Sigmoid colon (tissue), 7 donors: ENCODE measurements around the gene PLA2R1. TPM values are rescaled to one million over a fixed set of nuclear protein-coding genes. Genes with fewer than 3 reads are reported as not detected.

Experiments used
- DNase-seq: peaks from one replicate; pipeline ENCODE4 v3.0.0-alpha.2; 2019
- H3K27ac ChIP-seq, 4 donors: fragments of 200-600 bp; sonication (generic); one replicate each; pipeline ENCODE4 v1.5.1; 2016 to 2019; ENCODE audit warnings: mild to moderate bottlenecking in 1 of 4
- H3K27me3 ChIP-seq, 3 donors: fragments of 200-600 bp; sonication (generic); one replicate each; pipeline ENCODE4 v1.5.1; 2019; ENCODE audit warnings: mild to moderate bottlenecking in 1 of 3
- H3K36me3 ChIP-seq, 4 donors: fragments of 200-600 bp; sonication (generic); one replicate each; pipeline ENCODE4 v1.5.1; 2016 to 2019
- H3K4me1 ChIP-seq, 4 donors: fragments of 200-600 bp; sonication (generic); one replicate each; pipeline ENCODE4 v1.5.1; 2017 to 2019
- H3K4me3 ChIP-seq, 4 donors: fragments of 200-600 bp; sonication (generic); one replicate each; pipeline ENCODE4 v1.5.1; 2017 to 2019; ENCODE audit warnings: mild to moderate bottlenecking in 2 of 4, moderate library complexity in 1 of 4
- H3K9me3 ChIP-seq, 4 donors: fragments of 200-600 bp in 3 of 4; sonication (generic) in 3 of 4; one replicate each; pipeline versions ENCODE4 v1.5.1 to v1.6.1; 2013 to 2019
- CTCF ChIP-seq, 4 experiments: fragments of 450-650 bp in 3 of 4; fragments of 200-600 bp in 1 of 4; IDR thresholded peaks; one replicate each; pipeline ENCODE4 v1.5.1; 2016 to 2019; ENCODE audit warnings: antibody characterized with exemption in 4 of 4, mild to moderate bottlenecking in 3 of 4, moderate library complexity in 2 of 4
- EP300 ChIP-seq, 4 donors: sonication (generic); formaldehyde crosslinking; IDR thresholded peaks; one replicate each; pipeline ENCODE4 v1.6.1; 2017; ENCODE audit warnings: antibody characterized with exemption in 4 of 4
- POLR2A ChIP-seq, 2 donors: fragments of 450-650 bp; IDR thresholded peaks; one replicate each; pipeline ENCODE4 v1.6.1; 2016; ENCODE audit warnings: antibody characterized with exemption in 2 of 2, mild to moderate bottlenecking in 2 of 2, moderate library complexity in 2 of 2
- POLR2AphosphoS5 ChIP-seq, 4 donors: sonication (generic); formaldehyde crosslinking; IDR thresholded peaks; one replicate each; pipeline ENCODE4 v1.6.1; 2017; ENCODE audit warnings: antibody characterized with exemption in 4 of 4
- WGBS, 2 donors: extraction: QIAGEN DNeasy Blood & Tissue Kit; methylation state at CpG; one replicate each; pipeline ENCODE4 v1.1.7; 2013; 5-methylcytosine and 5-hydroxymethylcytosine counted together
- intact Hi-C: fragments of 100-400 bp; cut with DNase I; formaldehyde crosslinking; loops from one replicate; pipeline ENCODE4 v1.15.1; 2023
- polyA plus RNA-seq, 3 donors: library from polyadenylated mRNA; stranded (reverse); fragments of 200-250 nt; gene quantifications; one replicate each; pipeline ENCODE4 v1.2.3, GENCODE V29; 2013
- total RNA-seq, 4 donors: library from RNA; depleted of rRNA; stranded (reverse); fragments of >200 nt; gene quantifications; one replicate each; pipeline ENCODE4 v1.1.0, GENCODE V29; 2016
- donor health status: healthy with polysubstance abuse.
- donor health status: Bipolar disorder and iron deficiency.
- donor health status: healthy.

PLA2R1 gene
- total and polyA plus RNA-seq, 7 donors, result 0.23 to 19.7 (median 3.9) TPM

GRCh38 chr2:159882130-159882745, 180.2 kb downstream of the PLA2R1 start:
- Histone ChIP-seq H3K27ac (no peak overlapping the region), H3K27me3 (no peaks in the 10 kb centered on the region), H3K4me3 (no peak overlapping the region), H3K9me3 (no peaks in the 10 kb centered on the region), H3K36me3 (no peaks in the 10 kb centered on the region), H3K4me1 (no peaks in the 10 kb centered on the region)
- TF ChIP-seq POLR2AphosphoS5 (IDR thresholded peaks at IDR 0.05), result no peak
- no peak for TF ChIP-seq CTCF (IDR thresholded peaks at IDR 0.05)
- no peak for TF ChIP-seq POLR2A (IDR thresholded peaks at IDR 0.05)
- no peak for TF ChIP-seq EP300 (IDR thresholded peaks at IDR 0.05)
- no peak for DNase-seq
- intact Hi-C loops, result no loop called here
- whole genome bisulfite sequencing, 2 donors, result 92 to 95% methylated on average over 5 of the region's 5 CpGs

Other genes with a start within 250 kb of the PLA2R1 start
- gene LY75, start 157.9 kb downstream of the PLA2R1 start, total RNA-seq, result 1 to 10 TPM in 3 of 4 donors, under 1 TPM in 1; 0.66 to 1.9 (median 1.3) TPM
- gene LY75, start 157.9 kb downstream of the PLA2R1 start, polyA plus RNA-seq, result 10 to 100 TPM in 2 of 3 donors, 1 to 10 TPM in 1; 8.4 to 20.2 (median 13.9) TPM
- not detected for gene ITGB6, start 137.7 kb upstream of the PLA2R1 start, total RNA-seq
- gene ITGB6, start 137.7 kb upstream of the PLA2R1 start, polyA plus RNA-seq, result 1 to 10 TPM; 1.8 to 5.1 (median 2.5) TPM